EH (cell line): Measurements from ENCODE around the gene SLC7A6OS.
A peak's percentile ranks its signal among the peaks of the same experiment; 100 is the strongest.

Experiments
- DNase-seq: peaks from one replicate; pipeline ENCODE4 v3.0.0-alpha.2; 2015; ENCODE audit warnings: low read depth

The SLC7A6OS gene

GRCh38 chr16:68310774-68311511 is at the start of gene SLC7A6OS, which contains the start of gene PRMT7:
SLC7A6OS (minus strand) TSS chr16:68310946; CDS start chr16:68310926, 20 bp downstream.
PRMT7 (plus strand) TSS chr16:68311019; CDS start chr16:68315980, 4,961 bp downstream.
- peak; percentile 91 for DNase-seq

GRCh38 chr16:68359398-68360191 is 48.8 kb upstream of the SLC7A6OS start:
- no peak for DNase-seq

GRCh38 chr16:68358951-68359350 is 48.2 kb upstream of the SLC7A6OS start:
- DNase-seq, result no peak

DNA sequence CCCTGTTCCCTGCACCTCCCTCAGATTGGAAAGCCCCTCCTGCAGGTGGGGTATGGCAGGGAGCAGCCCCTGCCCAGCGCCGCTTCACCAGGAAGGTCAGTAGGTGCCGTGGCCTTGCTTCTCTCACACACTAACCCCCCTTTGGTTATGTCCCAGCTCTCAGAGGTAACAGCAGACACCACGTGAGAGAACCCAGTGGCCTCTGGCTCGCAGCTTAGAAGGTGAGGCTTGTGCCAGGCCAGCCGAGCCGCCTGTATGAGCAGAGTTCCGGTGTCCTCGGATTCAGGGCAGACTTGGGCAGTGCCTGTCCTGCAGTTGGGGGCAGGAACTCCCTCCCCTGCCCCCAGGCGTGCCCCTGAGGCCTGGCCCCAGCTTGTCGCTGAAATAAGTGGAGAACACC is 47.2 kb upstream of the SLC7A6OS start:
- DNase-seq, result no peak

GRCh38 chr16:68357521-68357922 is 46.8 kb upstream of the SLC7A6OS start:
- no peak for DNase-seq

GRCh38 chr16:68356919-68357286 is 46.2 kb upstream of the SLC7A6OS start:
- no peak for DNase-seq

DNA sequence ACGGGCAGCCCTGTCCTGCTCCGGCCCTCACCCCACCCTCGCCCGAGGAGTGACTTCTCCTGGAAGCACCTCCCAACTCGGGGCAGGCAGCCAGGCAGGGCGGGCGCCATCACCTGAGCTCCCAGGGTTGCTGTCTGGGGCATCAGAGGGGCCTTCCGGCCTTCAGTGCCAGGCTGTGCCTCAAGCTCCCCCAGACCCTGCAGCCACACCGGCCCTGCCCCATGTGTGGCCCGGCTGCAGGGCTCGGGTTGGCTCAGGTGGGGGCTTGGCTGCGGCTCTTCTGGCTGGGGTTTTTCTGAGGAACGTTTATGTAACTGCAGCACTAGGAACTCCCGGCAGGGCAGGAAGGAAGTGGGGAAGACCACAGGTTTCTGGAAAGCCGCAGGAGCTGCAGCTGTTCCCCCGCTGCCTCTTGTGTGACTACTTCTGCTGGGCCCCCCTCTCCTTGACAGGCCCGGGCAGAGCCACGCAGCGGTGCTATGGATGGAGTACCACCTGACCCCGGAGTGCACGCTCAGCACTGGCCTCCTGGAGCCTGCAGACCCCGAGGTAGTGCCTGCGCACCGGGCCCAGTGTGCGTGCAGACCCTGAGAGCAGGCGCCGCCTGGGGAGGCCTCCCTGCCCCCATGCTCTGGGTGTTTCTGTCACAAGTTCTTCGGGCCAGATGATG is 45.6 kb upstream of the SLC7A6OS start:
- DNase-seq, result no peak

GRCh38 chr16:68355447-68356248 is 44.9 kb upstream of the SLC7A6OS start:
- DNase-seq, result no peak

DNA sequence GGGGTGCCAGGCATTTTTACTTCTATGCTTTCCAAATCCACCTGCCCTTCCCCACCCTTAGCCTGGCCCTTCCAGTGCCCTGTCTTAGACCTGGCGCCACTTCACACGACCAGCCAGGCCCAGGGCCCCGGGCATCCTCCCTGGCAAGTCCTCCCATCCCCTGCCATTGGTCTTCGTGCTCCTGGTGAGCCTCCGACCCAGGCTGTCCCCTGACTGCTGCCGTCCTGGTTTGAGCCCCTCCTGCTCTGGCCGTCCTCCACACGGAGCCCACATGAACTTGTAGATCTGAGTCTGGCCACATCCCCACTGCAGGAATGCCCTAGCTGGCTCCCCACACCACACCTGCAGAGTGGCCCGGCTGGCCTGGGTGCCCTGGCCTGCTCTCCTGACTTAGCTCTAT is 44.1 kb upstream of the SLC7A6OS start:
- no peak for DNase-seq

DNA sequence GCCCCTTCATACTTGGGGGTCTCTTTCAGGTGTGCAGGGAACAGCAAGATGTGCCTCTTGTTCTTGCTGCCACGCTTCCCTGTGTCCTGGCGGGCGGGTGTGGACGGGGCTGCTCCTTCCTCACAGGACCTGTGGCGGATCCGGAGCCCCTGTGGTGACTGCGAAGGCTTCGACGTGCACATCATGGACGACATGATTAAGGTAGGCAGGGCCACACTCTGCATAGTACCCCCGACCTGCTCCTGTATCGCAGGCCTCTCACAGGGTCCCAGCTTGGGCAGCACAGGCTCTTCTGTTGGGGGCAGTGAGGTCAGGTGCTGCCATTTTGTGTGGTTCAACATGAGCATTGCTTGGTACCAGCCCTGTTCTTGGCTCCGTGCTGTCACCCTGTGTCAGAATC is 42.6 kb upstream of the SLC7A6OS start:
- no peak for DNase-seq

- DNase-seq, result no peak
These were observed 41.3 kb upstream of the SLC7A6OS start for GRCh38 chr16:68351991-68352431.

DNA sequence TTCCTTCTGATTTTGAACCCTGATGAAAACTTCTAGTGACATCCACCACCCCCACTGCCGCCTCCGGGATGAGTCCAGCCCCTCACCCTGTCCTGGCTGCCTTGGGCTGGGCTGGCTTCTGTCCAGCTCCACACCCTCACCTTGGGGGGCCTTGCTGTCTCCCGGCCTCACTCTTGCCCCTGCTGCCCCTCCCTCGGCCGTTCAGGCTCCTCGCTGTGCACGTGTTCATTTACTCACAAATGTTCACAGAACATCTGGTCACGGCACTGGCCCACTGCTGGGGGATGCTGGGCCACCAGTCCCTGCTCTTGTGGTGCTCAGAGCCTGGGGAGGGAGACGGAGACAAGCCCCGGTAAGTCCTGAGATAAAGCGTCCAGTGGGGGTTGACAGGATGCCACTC is 40.7 kb upstream of the SLC7A6OS start:
- no peak for DNase-seq

DNA sequence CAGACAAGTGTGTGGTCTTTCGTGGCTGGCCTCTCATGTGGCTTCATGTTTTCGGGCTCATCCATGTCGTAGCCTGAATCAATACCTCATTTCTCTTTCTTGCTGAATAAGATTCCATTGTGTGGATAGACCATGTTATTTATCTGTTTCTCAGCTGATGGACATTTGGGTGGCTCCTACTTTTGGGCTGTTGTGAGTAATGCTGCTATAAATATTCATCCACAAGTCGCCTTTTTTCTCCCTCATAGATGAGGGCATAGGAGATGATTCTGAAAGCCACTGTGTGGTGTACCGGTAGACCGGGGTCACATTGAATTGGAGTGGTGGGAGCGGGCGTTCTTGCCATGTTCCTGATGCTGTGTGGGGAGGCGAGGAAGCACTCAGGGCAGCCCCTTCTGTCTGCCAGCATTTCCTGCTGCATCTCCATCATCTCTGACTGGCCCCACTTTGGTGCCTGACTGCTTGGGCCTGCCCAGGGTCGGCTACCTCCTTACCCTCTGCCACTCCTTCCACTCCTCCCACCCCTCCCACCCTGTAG is 40.1 kb upstream of the SLC7A6OS start:
- DNase-seq, result no peak

DNA sequence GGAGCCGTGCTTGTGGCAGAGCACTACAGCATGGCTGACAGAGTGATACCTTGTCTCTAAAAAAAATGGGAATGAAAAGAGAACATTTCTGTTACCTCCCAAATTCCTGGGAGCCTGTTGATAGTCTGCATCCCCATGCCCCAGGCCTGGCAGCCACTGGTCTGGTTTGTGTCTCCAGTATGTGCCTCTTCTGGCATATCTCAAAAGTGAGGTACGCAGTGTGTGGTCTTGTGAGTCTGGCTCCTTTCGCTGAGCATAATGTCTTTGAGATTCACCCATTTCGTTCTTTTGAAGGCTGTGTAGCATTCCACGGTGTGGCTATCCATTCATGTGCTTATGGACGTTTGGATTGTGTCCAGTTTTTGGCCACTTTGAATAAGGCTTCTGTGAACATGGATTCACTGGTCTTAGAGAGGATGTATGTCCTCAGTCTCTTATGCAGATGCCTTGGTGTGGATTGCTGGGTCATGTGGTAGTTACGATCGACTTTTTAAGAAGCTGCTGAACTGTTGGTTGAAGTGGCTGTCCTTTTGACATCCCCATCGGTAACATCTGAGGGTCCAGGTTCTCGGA is 39.2 kb upstream of the SLC7A6OS start:
- DNase-seq, result no peak

GRCh38 chr16:68348639-68349445 is 38.1 kb upstream of the SLC7A6OS start:
- no peak for DNase-seq

- no peak for DNase-seq
These were observed 36.9 kb upstream of the SLC7A6OS start for GRCh38 chr16:68347605-68348004.

GRCh38 chr16:68346892-68347480 is 36.2 kb upstream of the SLC7A6OS start:
- no peak for DNase-seq

DNA sequence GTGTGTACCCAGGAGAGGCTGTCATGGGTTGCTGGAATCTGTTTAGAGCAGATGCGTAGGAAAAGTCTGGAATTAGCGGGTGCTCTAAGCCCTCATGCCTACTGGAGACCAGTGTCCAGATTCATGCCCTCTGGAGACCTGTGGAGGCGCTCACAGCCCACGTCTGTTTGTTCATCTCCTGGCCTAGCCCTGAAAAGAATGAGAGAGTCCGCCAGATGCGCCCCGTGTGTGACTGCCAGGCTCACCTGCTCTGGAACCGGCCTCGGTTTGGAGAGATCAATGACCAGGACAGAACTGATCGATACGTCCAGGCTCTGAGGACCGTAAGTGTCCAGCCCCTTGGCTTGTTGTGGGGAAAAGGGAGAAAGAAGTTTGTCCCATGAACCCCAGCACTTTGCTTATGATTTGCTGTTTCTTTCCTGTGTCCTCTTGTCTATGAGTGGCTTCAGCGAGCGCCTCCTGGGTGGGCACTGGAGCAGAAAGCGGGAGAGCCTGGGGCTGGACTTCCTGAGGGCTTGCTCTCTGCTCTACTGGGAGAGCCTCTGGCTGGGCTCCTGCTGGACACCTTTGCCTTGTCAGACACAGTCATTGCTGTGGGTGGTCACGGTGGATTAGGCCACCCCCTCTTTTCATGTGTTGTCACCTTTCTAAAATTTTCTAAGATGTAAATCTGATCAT is 35.4 kb upstream of the SLC7A6OS start:
- no peak for DNase-seq

- DNase-seq, result no peak
These were observed 34.6 kb upstream of the SLC7A6OS start for GRCh38 chr16:68345351-68345810.
